Measurements from ENCODE around the gene LRRC27. TPM values are rescaled to one million over a fixed set of nuclear protein-coding genes. Genes with fewer than 3 reads are reported as not detected.

The LRRC27 gene
- total RNA-seq, 4 donors from 2014 or later: 0.59 to 32.6 (median 15.3) TPM

DNA sequence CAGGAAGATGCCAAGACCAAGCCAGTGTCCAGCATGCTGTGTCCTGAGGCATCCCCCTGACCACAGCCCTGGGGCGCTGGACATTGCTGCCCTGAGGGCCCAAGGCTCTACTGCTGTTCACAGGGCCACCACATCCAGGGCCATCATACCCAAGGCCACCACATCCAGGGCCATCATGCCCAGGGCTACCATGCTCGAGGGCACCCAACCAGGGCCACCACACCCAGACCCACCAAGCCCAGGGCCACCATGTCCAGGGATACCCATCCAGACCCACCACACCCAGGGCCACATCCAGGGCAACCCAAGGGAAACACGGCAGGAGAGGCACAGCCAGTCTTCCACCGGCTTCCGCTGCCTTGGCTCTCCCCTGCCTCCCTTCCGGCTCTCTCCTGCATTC, 41.4 kb upstream of the LRRC27 start:
- TF ChIP-seq, protein P1, sequence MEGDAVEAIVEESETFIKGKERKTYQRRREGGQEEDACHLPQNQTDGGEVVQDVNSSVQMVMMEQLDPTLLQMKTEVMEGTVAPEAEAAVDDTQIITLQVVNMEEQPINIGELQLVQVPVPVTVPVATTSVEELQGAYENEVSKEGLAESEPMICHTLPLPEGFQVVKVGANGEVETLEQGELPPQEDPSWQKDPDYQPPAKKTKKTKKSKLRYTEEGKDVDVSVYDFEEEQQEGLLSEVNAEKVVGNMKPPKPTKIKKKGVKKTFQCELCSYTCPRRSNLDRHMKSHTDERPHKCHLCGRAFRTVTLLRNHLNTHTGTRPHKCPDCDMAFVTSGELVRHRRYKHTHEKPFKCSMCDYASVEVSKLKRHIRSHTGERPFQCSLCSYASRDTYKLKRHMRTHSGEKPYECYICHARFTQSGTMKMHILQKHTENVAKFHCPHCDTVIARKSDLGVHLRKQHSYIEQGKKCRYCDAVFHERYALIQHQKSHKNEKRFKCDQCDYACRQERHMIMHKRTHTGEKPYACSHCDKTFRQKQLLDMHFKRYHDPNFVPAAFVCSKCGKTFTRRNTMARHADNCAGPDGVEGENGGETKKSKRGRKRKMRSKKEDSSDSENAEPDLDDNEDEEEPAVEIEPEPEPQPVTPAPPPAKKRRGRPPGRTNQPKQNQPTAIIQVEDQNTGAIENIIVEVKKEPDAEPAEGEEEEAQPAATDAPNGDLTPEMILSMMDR (IDR thresholded peaks at IDR 0.05): no peak
- no peak for TF ChIP-seq POLR2A (IDR thresholded peaks at IDR 0.05)
- no peak overlapping the region for H3K27ac ChIP-seq
- H3K4me1 ChIP-seq: peaks cover 0 to 6% of the 10 kb centered on the region in 2 donors
- no peaks in the 10 kb centered on the region for H3K27me3 ChIP-seq
- no peaks in the 10 kb centered on the region for H3K36me3 ChIP-seq
- peaks cover 0 to 3% of the 10 kb centered on the region in 2 donors for H3K9me3 ChIP-seq
- intact Hi-C loops (cut with DNase I; ENCODE audit: low total_unique reads): no loop called here
- no peak overlapping the region for H3K4me3 ChIP-seq
- DNase-seq: no peak

DNA sequence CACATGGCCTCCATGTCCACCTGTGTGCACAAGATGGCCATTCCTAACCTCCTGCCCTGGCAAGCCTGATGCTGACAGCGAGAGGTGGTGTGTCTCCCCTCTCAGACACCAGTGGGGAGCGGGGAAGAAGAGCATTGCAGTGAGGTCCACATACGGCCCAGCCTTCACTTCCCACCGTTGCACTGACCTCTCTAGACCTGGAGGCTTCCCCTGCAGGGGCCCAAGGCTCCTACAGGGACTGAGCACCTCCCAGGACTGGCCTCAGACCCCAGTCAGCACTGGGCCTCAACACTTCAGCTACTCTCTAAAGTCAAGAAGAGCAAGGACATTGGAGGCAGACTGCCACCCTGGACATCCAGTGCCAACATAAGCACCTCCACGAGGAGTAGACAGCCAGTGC, 40.2 kb upstream of the LRRC27 start:
- no peak for DNase-seq
- H3K27ac ChIP-seq: no peak overlapping the region
- no peaks in the 10 kb centered on the region for H3K27me3 ChIP-seq
- intact Hi-C loops (cut with DNase I; ENCODE audit: low total_unique reads): no loop called here
- H3K36me3 ChIP-seq: no peaks in the 10 kb centered on the region
- H3K4me3 ChIP-seq: no peak overlapping the region
- TF ChIP-seq, protein P1 (IDR thresholded peaks at IDR 0.05): no peak
- TF ChIP-seq POLR2A (IDR thresholded peaks at IDR 0.05): no peak
- H3K4me1 ChIP-seq: peaks cover 0 to 6% of the 10 kb centered on the region in 2 donors
- H3K9me3 ChIP-seq: peaks cover 0 to 3% of the 10 kb centered on the region in 2 donors

DNA sequence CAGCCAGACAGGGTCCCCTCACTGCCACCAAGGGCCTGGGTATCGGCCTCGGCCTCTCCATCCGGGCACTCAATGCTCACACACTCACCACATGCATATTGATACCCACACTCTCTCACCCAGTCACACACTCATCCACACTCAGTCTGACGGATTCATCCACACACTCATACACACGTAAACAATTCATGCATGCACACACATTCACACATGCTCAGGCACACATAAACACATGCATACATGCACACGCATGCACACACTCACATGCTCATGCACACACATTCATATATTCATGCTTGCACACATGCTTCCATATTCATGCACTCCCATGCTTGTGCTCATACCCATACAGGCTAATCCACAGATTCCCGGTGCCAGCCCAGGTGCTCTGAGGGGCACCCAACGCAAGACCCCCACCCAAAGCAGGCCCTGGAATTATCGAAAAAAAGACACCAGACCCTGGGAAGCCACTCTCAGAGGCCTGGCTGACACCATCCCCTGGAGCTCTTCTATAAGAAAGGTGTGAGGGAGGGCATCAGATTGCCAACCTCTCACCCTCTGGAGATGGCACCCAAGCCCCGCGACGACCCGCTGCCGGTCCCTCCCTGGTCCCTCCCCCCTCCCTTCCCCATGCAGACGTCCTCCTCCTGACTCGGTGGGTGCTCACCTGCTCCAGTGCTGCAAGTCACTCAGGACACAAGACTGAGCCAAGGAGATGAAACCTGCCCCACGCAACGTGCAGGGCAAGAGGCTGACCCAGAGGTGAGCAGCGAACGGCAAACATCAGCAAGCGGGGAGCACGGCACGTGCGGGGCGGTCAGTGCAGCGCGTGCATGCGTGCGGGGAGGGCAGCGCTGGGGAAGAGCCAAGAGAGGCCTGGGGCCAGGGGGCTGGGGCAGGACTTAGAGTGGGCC, 39.4 kb upstream of the LRRC27 start:
- H3K9me3 ChIP-seq: peaks cover 0 to 3% of the 10 kb centered on the region in 2 donors
- DNase-seq: no peak
- H3K27me3 ChIP-seq: no peaks in the 10 kb centered on the region
- H3K36me3 ChIP-seq: no peaks in the 10 kb centered on the region
- TF ChIP-seq, protein P1 (IDR thresholded peaks at IDR 0.05): no peak
- TF ChIP-seq POLR2A (IDR thresholded peaks at IDR 0.05): no peak
- intact Hi-C loops (cut with DNase I; ENCODE audit: low total_unique reads): no loop called here
- peaks cover 0 to 6% of the 10 kb centered on the region in 2 donors for H3K4me1 ChIP-seq
- no peak overlapping the region for H3K4me3 ChIP-seq
- H3K27ac ChIP-seq: no peak overlapping the region

DNA sequence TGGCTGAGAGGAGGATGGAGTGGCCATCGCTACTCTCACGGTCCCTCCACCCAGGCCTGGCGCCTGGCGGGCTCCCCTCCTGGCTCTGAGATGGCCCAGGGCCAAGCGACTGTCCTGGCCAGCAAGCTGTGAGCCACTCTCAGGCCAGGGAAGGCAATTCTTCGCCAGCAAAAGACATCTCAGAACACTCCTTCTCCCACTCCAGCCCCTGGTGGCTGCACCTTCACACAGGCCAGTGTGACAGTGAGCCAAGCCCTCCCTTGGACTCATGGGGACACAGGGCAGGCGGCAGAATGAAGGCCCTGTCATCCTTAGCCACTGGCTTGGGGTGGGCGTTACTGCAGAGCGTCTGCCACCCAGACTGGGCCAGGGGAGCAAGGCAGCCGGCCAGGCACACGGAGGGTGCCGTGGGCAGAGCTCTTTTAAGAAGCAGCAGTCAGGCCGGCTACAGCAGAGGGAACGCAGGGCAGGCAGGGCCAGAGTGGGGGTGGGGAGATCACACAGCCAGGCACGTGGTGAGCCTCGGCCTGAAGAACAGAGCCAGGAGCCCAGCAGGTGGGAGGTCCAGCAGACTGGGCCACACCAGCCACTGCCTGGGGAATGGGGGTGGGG, 38.7 kb upstream of the LRRC27 start:
- H3K4me3 ChIP-seq: no peak overlapping the region
- TF ChIP-seq, protein P1 (IDR thresholded peaks at IDR 0.05): no peak
- no peak for TF ChIP-seq POLR2A (IDR thresholded peaks at IDR 0.05)
- no peak overlapping the region for H3K27ac ChIP-seq
- no peaks in the 10 kb centered on the region for H3K27me3 ChIP-seq
- intact Hi-C loops (cut with DNase I; ENCODE audit: low total_unique reads): no loop called here
- no peaks in the 10 kb centered on the region for H3K36me3 ChIP-seq
- H3K9me3 ChIP-seq: peaks cover 0 to 3% of the 10 kb centered on the region in 2 donors
- no peak for DNase-seq
- H3K4me1 ChIP-seq: peaks cover 0 to 6% of the 10 kb centered on the region in 2 donors
